GM19239 (cell line): ENCODE data around the gene DAPK1.
"Not testable (repeated sequence)": the region's sequence is repeated elsewhere in the genome, so short reads cannot be mapped to it uniquely, and the experiment has no call there.

Experiments
- DNase-seq: peaks from one replicate; pipeline ENCODE4 v3.0.0; 2011; ENCODE audit warnings: low spot score; ENCODE audit not compliant: insufficient read length
- FAIRE-seq: peaks from 2 replicates; lab custom pipeline; 2011; peaks lifted over from hg19 to GRCh38; lab: Jason Lieb, UNC

The DAPK1 gene

GRCh38 chr9:87744247-87744646, 246.6 kb downstream of the DAPK1 start:
- not testable (repeated sequence) for FAIRE-seq, DNase-seq

- no peak for DNase-seq
- no peak for FAIRE-seq
These were observed 248.5 kb downstream of the DAPK1 start for GRCh38 chr9:87746186-87746585.

DNA sequence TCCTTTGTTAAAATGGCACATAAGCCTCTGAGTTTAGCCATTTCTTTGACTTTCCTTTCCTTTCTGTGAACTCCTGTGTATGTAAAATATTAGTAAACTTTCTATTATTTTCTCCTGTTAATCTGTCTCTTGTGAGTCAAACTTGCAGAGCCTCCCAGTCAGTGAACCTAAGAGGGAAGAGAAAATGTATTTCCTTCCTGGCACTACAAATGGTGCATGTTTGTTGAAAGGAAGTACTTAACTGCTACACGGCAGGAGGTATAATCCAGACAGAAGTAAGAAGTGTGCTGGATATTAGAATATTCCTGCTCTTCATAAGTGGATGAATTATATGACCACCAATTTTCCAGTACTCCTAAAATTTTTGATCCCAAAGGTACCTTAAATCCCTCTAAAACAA, 251.2 kb downstream of the DAPK1 start:
- no peak for DNase-seq
- no peak for FAIRE-seq

DNA sequence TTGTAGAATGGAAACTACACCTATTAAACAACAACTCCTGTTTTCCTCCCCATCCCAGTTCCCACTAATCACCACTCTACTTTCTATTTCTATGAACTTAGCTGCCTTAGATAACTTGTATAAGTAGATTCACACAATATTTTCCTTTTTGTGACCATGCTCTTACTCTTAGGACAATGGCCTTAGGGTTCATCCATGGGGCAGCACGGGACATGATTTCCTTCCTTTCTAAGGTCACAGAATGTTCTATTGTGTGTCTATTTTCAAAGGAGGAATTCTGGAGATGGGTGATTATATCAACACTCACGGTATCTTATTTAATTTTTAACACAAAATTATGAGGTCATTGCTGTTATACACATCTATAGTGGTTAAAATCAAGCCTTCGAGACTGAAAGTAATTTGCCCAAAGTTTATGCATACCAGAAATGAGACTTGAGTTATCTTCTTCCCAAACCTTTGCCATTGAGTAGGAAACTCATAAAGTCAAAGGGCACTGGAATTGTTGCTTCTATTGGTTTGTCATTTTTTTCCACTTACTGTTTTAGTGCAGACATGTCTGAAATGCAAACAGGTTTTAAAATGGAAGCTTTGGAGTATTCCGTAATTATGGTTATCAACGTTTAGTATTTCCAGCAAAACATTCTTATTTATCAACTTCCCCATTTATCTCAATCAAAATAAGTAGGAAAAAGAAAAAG, 251.8 kb downstream of the DAPK1 start:
- no peak for DNase-seq
- FAIRE-seq = no peak

GRCh38 chr9:87750726-87751125, 253.1 kb downstream of the DAPK1 start:
- no peak for DNase-seq
- FAIRE-seq = no peak

GRCh38 chr9:87751423-87751822, 253.8 kb downstream of the DAPK1 start:
- DNase-seq = no peak
- FAIRE-seq = no peak

DNA sequence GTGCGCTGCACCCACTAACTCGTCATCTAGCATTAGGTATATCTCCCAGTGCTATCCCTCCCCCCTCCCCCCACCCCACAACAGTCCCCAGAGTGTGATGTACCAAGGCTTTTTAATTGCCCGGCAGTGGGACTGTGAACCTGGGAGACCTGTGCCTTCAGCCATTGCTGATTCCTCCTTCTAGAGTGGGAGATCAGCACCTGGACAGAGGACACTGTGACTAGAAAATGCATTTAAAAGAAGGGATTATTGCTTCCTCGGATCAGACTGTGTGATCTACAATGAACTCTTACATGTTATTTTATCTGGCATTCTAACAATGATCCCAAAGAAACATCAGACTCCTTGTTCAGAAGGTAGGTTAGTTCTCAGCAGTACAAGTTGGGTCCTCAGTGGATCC, 254.2 kb downstream of the DAPK1 start:
- FAIRE-seq (no peak), DNase-seq (no peak)

- DNase-seq (no peak), FAIRE-seq (peak; percentile 23)
These were observed 255.6 kb downstream of the DAPK1 start for GRCh38 chr9:87753313-87753712.
